ES-I3 (cell line): Measurements from ENCODE around the gene CAMK2G.
"Not testable (repeated sequence)": the region's sequence is repeated elsewhere in the genome, so short reads cannot be mapped to it uniquely, and the experiment has no call there.

ENCODE experiments used
- H3K36me3 ChIP-seq: 2 replicates; pipeline ENCODE4 v1.6.1; 2013; ENCODE audit warnings: mild to moderate bottlenecking, low read length, control low read depth, moderate library complexity; ENCODE audit not compliant: insufficient read depth
- H3K4me1 ChIP-seq: 2 replicates; pipeline ENCODE4 v1.6.1; 2013; ENCODE audit warnings: mild to moderate bottlenecking, control low read depth, low read length; ENCODE audit not compliant: insufficient read depth
- H3K9ac ChIP-seq: 2 replicates; pipeline ENCODE4 v1.6.1; 2013; ENCODE audit warnings: low read depth, mild to moderate bottlenecking, low read length, moderate library complexity
- H3K9me3 ChIP-seq: 2 replicates; pipeline ENCODE4 v1.6.1; 2013; ENCODE audit warnings: mild to moderate bottlenecking, low read length, moderate library complexity; ENCODE audit not compliant: control insufficient read depth, insufficient read depth

Gene CAMK2G

DNA sequence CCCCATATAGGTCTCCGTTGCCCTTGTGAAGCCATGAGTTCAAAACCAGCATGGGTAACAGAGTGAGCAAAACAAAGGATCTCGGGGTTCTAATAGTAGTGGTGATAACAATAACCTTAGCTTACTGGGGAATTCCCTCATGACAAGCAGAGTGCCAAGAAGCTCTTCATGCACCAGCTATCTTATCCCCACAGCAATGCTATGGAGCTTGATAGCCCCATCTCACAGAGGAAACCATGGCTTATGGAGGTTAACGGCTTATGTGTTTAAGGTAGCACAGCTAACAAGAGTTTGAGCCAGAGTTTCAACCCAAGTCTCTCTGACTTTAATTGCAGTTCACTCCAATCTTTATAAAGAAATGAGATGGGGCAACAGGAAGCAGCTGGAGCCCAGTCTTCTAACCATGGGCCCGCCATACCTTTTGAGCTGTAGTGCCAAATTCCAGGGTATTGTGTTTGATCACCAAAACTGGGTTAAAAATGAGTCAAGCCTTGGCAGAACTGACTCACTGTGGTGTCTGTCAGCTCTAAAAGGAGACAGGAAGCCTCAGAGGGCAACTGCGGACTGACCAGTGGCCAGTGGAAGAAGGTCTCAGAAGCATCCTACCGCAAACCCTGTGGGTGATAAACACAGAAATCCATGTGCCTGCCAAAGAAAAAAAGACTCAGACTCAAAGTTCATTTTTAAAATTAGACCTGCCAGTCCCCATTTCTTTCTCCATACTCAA, 20.1 kb upstream of the CAMK2G start:
- Histone ChIP-seq H3K9me3 (no peaks in the 10 kb centered on the region), H3K9ac (no peak overlapping the region), H3K36me3 (no peaks in the 10 kb centered on the region), H3K4me1 (peaks cover 15% of the 10 kb centered on the region; the same call in 1 of the 2 replicates)

DNA sequence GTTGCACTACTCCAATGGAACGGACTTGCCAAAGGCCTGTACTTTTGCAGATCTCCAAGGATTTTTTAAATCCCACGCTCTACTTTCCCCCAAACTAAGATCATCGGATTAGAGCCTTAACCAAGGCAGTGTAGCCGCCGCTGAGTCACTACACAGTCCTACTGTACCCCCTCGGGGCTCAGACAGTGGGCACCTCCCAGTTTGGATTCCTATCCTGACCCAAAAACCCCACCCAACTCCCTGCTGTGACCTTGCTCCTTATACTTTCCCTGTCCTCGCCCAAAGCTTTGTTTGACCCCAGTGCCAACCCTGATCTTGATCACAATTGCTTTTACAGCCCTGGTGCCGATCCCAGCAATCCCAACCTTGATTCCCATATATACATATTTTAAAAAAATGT, 19.1 kb upstream of the CAMK2G start:
- H3K9ac ChIP-seq: no peak overlapping the region
- H3K4me1 ChIP-seq: peaks cover 14% of the 10 kb centered on the region; the same call in 1 of the 2 replicates
- H3K9me3 ChIP-seq: no peaks in the 10 kb centered on the region
- H3K36me3 ChIP-seq: no peaks in the 10 kb centered on the region

DNA sequence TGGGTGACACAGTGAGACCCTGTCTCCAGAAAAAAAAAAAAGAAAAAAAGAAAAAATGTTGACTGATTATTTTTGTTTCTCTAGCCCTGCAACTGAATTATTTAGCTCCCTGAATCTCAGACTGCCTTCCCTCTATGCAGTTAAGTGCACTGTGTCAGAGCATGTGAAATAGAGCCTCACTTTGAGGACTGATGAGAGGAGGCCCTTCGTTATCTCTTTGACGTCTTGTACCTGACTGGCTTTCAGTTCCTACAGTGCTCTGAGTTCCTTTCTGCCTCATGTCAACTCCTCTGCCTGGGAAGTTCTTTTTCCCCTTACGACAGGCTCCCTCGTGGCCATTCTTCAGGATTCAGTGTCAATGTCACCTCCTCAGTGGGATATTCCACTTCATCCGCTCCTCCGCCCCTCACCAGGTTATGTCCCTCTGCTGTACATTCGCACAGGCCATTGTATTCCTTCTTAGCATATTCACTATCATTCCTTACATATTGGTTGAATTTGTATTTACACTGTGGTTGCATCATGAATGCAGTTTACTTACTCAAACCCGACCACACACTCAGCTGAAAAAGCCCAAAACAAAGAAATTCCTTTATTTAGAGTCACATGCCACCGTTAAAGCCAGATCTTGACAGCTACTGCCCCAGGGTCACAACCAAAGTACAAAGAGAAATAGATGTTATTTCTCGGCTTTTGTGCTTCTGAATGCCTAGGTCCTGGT, 18.1 kb upstream of the CAMK2G start:
- no peak overlapping the region for H3K9ac ChIP-seq
- no peaks in the 10 kb centered on the region for H3K9me3 ChIP-seq
- peaks cover 18% of the 10 kb centered on the region for H3K4me1 ChIP-seq
- no peaks in the 10 kb centered on the region for H3K36me3 ChIP-seq

GRCh38 chr10:73891540-73891939, 17.2 kb upstream of the CAMK2G start:
- H3K9me3 ChIP-seq: no peaks in the 10 kb centered on the region
- peaks cover 27% of the 10 kb centered on the region for H3K4me1 ChIP-seq
- no peak overlapping the region for H3K9ac ChIP-seq
- no peaks in the 10 kb centered on the region for H3K36me3 ChIP-seq

DNA sequence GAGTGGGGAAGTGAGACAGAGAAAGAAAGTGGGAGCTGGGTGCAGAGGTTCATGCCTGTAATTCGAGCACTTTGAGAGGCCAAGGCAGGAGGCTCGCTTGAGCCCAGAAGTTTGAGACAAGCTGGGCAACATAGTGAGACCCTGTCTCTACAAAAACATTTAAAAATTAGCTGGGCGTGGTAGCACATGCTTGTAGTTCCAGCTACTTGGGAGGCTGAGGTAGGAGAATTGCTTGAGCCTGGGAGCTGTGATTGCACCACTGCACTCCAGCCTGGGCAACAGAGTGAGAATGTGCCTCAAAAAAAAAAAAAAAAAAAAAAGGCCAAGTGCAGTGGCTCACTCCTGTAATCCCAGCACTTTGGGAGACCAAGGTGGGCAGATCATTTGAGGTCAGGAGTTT, 16.5 kb upstream of the CAMK2G start:
- not testable (repeated sequence) for H3K36me3 ChIP-seq, H3K9ac ChIP-seq, H3K9me3 ChIP-seq
- H3K4me1 ChIP-seq: peaks cover 31% of the 10 kb centered on the region

GRCh38 chr10:73890261-73890660, 15.9 kb upstream of the CAMK2G start:
- peaks cover 31% of the 10 kb centered on the region for H3K4me1 ChIP-seq
- no peaks in the 10 kb centered on the region for H3K9me3 ChIP-seq

GRCh38 chr10:73889416-73889815, 15.1 kb upstream of the CAMK2G start:
- peaks cover 31% of the 10 kb centered on the region for H3K4me1 ChIP-seq
- not testable (repeated sequence) for H3K9me3 ChIP-seq, H3K9ac ChIP-seq, H3K36me3 ChIP-seq

More at GRCh38 chr10:73890261-73890660, 15.9 kb upstream of the CAMK2G start:
- H3K36me3 ChIP-seq: no peaks in the 10 kb centered on the region
- no peak overlapping the region for H3K9ac ChIP-seq

GRCh38 chr10:73889014-73889413, 14.7 kb upstream of the CAMK2G start:
- Histone ChIP-seq H3K4me1 (peaks cover 31% of the 10 kb centered on the region), H3K9me3 (no peaks in the 10 kb centered on the region), H3K9ac (no peak overlapping the region), H3K36me3 (no peaks in the 10 kb centered on the region)

GRCh38 chr10:73888514-73888913, 14.2 kb upstream of the CAMK2G start:
- no peaks in the 10 kb centered on the region for H3K36me3 ChIP-seq
- peaks cover 31% of the 10 kb centered on the region for H3K4me1 ChIP-seq
- no peaks in the 10 kb centered on the region for H3K9me3 ChIP-seq
- no peak overlapping the region for H3K9ac ChIP-seq

DNA sequence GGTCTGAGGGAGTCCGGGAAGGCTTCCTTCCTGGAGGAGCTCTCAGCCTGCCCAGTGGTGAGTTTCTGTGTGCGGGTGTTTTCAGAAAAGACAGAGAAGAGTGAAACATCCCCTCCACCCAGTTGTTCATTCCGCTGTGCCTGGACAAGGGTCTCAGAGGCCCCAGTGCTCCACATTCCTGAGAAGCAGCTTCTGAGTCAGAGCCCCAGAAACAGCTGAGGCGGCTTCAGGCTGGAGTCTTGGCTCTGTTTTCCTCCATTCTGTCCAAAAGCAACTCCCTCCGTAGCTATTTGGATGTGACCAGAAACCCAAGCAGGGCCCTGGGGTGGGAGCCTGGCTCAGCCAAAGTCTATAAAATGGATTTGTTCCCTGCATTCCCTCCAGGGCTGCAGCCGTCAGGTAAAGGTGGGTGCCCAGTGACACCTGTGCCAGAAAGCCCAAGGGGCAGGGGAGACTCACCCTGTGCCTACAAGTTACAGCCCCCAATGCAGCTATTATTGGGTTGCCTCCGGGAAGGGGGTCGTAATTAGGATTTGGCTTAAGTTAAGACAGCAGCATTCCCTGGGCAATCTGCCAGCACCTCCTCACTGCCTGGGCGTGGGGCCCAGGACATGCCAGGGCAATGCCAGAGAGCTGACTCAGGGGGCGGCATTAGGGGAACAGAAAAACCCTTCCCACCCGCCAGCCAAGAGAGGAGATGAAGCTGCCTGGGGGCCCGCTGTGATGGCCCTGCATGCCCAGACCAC, 13.1 kb upstream of the CAMK2G start:
- Histone ChIP-seq H3K4me1 (peaks cover 24% of the 10 kb centered on the region), H3K9me3 (no peaks in the 10 kb centered on the region), H3K9ac (no peak overlapping the region), H3K36me3 (no peaks in the 10 kb centered on the region)

GRCh38 chr10:73886661-73887293, 12.4 kb upstream of the CAMK2G start:
- Histone ChIP-seq H3K36me3 (no peaks in the 10 kb centered on the region), H3K9ac (no peak overlapping the region), H3K4me1 (peaks cover 21% of the 10 kb centered on the region), H3K9me3 (no peaks in the 10 kb centered on the region)

DNA sequence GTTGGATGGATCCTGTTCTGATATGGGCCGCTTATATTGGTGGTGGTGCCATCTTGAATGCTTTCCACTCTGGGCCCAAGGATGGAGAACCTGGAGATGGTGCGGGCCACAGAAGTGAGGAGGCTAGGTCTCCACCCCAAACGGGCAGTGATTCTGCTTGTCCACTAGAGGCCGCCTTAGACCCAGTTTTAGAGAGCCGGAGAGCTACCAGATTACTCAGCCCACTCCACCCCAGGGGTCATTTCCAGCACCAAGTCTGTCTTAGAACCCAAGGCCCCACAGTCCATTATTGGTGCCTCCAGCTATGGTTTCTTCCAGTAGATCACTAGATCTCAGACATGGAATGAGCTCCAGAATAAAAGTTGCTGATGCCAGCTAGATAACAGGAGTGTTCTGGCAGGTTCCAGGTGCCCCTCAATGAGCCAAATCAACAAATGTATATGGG, 11.8 kb upstream of the CAMK2G start:
- Histone ChIP-seq H3K9ac (no peak overlapping the region), H3K9me3 (no peaks in the 10 kb centered on the region), H3K4me1 (peaks cover 21% of the 10 kb centered on the region), H3K36me3 (no peaks in the 10 kb centered on the region)

DNA sequence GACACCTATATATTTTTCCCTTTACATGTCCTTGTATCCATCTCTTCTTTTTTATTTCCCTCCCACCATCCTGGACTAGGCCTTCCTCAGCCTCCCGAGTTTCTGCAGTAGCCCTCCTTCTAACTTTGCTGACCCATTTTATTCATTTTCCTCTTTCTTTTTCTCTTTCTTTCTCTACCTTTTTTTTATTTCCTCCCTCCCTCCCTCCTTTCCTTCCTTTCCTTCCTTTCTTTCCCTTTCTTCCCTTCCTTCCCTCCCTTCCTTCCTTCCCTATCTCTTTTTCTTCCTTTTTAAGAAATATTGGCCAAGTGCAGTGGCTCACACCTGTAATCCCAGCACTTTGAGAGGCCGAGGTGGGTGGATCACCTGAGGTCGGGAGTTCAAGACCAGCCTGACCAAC, 9.7 kb upstream of the CAMK2G start:
- H3K9ac ChIP-seq: no peak overlapping the region
- peaks cover 27% of the 10 kb centered on the region for H3K4me1 ChIP-seq
- no peaks in the 10 kb centered on the region for H3K9me3 ChIP-seq
- H3K36me3 ChIP-seq: no peaks in the 10 kb centered on the region

DNA sequence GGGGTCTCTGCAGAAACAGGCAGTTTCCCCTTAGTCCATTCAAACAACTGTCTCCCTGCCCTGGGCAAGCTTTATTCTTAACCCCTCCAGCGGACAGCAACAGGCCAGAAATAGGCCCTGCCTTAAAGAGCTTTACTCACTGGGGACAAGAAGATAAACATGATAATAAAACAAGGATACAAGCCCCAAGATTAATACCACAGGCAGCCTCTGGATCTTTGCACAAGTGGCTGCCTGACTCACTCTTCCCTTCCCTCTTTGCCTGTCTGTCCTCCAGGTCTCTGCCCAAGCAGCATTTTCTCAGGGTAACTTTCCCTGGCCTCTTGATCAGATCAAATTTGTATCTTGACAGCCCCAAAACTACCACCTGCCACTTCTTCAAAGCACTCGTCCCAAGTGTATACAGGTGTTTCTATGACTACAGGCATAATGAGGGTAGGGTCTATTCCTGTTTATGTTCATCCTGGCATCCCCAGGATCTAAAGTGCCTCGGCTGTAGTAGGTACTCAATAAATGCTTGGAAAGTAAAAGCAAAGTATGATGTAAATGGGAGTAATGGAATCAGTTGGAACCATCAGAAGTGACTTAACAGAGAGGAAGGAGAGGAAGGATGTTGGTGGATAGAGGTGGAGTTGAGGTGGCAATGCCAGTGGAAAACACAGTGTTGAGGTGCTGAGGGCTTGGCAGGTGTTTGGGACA, 7.0 kb upstream of the CAMK2G start:
- Histone ChIP-seq H3K36me3 (no peaks in the 10 kb centered on the region), H3K4me1 (peaks cover 14% of the 10 kb centered on the region), H3K9me3 (no peaks in the 10 kb centered on the region), H3K9ac (no peak overlapping the region)
